ENCODE measurements around the gene IQCK.

The IQCK gene

DNA sequence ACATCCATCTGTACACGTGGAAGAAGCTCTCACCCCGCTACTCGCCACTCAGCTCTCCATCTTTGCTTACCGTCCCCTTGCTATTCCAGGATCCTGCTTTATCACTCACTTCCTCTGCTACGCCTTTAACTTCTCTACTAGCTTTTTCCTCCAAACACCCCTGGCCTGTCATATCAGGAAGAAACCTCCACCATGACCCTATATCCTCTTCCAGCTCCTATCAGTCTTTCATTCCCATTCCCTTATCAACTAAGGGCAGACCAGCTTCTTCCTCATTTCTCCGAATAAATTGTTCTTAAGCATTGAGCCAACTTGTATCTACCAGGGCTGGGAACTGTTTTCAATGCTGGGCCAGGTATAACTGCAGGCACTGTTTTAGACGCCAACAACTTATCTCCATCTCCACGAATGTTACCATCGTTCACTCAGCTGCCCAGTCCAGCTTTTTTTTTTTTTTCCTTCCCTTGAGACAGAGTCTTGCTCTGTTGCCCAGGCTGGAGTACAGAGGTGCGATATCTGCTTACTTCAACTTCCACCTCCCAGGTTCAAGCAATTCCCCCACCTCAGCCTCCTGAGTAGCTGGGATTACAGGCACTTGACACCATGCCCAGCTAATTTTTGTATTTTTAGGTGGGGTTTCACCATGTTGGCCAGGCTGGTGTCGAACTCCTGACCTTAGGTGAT lies 4.3 kb downstream of the IQCK start:
- no peak for DNase-seq

DNA sequence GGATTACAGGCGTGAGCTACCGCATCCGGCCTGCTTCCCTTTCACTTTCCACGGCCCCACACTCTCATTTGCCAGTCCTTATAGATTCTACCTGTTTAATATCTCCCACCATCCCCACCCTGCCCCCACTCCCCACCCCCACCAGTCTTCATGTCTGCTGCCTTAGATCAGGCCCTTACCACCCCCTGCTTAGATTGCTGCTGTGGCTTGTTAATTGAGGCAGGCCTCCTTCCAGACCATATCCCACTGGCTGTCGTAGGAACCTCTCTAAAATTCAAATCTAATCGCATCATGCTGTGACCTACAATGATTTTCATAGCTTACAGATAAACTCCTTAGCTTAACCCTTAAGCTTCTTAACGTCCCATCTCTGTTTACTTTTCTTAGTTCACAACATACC lies 4.9 kb downstream of the IQCK start:
- no peak for DNase-seq

DNA sequence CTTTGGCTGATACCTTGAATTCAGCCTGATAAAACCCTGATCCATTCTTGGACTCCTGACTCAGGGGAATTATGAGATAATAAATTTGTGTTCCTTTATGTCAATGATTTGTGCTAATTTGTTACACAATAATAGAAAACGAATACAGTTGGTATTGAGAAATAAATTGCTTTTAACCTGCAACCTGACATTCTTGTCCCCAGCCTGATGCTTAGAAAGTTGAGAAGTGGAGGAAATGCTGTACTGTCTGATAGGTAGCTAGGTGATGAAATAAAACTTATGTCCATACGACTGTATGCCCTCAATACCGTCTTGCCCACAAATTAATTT lies 10.5 kb downstream of the IQCK start:
- no peak for DNase-seq

DNA sequence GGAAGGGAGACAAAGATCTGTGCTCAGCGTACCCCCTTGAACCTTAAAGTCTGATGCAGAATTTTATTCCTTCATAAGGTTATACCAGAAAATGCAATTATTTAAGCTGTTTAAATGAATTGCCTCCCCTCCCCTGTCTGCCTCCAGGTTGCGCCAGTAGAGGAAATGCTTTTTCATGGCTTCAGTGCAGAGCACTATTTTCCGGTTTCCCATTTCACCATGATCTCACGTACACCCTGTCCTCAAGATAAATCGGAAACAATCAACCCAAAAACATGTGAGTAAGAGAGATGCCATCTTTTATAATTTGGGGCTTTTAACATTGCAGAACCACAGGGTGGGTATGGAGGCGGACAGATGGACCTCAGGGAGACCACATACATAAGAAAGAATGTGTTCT lies 15.5 kb downstream of the IQCK start:
- DNase-seq: no peak

DNA sequence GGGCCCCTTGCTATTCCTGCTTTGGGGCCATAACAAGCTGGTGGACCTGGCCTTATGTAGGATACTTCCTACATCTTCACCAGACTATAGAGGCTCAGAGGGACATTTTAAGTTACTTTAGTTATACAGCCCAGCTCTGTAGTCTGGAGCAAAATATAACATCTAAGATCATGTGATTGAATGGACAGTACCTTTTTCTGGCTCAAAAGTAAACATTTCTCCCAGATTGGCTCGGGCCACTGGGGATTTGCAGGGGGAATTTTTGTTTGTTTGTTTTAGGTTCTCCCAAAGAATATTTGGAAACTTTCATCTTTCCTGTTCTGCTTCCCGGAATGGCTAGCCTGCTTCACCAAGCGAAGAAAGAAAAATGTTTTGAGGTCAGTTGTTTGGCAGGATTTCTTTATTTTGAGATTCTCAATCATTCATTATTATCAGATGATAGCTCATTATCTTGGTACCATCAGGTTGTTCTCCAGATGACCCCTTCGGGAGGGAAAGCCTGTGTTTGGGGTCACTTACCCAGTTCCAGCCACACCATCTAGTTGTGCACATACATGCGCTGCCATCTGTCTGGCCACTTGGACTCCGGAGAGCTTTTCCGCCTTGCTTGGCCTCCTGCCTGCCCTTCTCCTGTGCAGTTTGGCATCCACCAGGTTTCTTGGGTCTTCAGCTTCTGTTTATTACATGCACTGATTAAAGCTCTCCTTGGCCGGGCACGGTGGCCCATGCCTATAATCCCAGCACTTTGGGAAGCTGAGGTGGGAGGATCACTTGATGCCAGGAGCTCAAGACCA lies 17.2 kb downstream of the IQCK start:
- DNase-seq: no peak

DNA sequence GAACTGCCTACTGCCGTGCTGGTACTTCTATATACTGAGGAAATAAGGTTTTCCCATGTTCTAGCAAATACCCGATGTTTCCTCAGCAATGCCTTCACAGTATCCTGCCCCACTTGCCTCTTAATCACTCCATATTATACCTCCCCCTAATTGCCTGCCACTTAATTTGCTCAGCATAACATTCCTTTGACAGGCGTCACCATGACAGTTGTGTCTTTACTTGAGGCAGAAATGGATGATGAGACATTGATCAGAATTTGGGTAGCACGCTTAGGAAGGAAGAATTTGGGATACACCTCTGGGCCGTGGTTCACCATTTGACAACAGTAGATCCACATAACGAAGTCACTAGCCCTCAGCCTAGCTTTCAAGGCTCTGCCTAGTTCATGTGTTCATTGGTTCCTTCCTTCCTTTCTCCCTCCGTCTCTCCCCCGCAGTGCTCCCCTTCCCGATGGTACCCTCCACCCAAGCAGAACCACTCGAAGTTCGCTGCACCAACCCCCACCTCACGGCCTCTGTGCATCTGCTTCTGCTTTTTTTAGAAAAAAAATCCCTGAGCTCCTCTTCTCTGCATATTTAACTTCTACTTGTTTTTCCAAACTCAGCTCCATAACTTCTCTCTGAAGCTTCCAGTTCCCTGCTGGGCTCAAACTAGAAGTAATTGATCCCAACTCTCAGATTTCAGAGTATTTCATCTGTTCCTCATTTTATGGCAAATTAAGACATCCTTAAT lies 19.4 kb downstream of the IQCK start:
- DNase-seq: peak; percentile 34

DNA sequence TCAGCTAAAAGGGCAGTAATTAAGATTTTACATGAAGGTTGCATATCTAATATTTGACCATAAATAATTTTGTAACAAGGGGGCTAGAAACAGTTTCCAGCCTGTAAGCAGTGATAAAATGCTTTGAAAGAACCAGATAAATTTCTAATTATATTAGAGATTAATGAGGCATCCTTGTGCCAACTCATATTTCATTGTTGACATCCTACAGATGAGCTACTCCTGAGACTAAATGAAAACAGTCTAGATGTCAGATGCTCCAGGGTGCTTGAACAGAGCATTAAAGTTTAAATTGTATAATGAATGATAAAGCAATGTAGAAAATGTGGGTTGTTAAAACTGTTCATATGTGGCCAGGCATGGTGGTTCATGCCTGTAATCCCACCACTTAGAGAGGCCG lies 23.3 kb downstream of the IQCK start:
- DNase-seq: no peak

DNA sequence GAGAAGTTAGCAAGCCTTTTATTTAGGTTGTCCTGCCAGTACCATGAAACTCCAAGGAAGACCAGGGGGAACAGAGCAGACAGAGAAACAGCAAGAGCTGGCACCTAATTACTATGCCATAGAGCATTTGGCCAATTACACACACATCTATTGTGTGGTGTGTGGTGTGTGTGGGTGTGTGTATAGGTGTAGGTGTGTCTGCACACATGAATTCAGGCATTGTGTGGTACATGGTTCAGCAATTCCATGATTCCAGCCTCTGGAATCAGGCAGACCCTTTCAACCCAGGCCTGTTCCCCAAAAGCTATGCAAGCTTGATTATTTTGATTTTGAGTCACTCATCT lies 25.7 kb downstream of the IQCK start:
- DNase-seq: no peak

DNA sequence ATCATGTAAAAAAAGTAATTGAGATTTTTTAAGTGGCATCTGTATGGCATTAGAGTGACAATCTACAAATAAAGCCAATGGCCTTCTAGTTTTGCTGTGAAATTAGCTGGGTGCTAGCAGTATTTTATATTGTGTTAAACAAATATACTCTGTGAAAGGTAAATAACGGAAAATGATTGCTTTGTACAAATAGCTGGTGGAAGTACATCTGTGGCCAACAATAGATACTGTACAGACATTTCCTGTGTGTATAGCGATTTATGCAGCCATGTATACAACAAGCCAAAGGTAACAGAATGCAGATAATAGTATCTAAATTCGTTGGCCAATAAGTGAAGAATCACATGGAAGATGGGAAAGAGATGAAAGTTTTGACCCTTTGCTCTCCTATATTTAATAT lies 26.6 kb downstream of the IQCK start:
- no peak for DNase-seq

DNA sequence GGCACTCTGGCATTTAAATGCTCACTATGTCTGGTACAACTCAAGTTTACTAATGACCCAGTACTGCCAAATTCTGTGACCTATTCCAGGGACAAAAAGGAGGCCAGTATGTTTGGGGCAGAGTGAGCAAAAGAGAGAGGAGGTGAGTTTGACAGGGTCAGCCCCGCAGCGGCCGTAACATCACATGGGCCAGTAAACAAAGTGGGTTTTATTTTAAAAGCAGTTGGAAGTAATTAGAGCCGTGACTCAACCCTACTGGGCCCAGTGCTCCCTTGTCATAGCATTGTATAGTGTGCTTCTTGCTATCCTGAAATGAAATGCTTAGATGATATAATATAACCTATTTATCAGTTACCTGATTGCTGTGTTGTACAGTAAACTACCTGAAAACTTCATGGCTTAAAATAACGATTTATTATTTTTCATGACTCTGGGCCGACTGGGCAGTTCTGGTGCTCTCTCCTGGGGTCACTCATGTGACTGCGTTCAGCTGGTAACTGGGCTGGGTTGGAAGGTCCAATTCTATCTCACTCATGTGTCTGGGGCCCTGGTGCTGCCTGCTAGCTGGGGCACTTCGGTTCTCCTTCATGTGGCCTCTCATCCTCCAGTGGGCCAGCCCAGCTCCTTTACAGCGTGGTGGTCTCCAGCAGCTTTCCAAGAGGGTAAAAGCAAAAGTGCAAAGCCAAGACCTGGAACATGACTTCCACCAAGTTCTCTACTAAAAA lies 27.4 kb downstream of the IQCK start:
- DNase-seq: no peak

DNA sequence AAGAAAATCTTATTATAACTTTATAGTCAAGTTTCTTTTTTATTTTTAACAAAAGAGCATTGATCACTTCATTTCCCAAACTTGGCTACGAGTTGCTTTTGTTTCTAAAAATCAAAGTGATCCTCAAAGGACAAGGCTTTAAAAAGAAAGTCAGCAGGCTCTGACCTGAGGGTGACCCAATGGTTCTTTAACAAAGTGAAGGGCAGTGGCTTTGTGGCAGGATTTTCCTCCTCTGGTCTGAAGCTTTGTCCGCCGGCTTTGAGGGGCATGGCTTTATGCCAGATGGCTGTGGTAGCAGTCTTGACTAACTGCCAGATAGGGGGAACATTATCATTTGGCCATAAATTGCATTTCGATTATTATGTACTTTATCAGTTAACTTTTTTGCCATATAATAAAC lies 28.5 kb downstream of the IQCK start:
- DNase-seq: no peak

DNA sequence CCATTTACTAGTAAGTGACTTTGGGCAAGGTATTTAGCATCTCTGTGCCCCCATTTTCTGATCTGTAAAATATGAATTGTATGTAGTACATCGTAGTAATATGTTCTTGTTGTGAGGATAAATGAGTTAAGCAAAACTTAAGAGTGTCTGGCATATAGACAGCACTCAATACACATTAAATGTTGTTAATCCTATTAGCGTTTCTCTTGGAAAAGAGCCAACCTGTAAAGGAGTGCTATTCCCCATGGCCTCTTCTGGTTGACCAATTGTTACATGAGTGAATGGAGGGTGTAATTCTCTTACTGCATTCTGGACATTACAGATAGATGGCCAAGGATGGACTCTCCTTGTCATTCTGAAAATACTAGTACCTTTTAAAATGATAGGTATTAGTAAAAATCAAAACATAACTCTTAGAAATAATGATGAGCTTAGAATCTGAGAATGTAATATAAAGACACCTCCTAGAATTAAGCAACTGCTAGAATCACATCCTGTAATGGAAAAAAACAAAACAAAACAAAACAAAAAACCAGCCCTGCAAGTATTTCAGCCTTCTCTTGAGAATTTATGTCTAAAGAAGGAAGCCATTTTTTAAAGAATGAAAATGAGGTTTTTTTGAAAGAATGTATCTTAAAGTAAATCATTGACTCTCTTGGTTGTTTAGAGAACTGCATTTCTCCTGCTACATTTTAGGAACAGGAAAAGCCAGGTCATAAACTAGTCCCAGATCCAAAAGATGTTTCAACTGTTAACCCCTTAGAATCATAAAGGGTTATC lies 30.5 kb downstream of the IQCK start:
- DNase-seq: no peak

DNA sequence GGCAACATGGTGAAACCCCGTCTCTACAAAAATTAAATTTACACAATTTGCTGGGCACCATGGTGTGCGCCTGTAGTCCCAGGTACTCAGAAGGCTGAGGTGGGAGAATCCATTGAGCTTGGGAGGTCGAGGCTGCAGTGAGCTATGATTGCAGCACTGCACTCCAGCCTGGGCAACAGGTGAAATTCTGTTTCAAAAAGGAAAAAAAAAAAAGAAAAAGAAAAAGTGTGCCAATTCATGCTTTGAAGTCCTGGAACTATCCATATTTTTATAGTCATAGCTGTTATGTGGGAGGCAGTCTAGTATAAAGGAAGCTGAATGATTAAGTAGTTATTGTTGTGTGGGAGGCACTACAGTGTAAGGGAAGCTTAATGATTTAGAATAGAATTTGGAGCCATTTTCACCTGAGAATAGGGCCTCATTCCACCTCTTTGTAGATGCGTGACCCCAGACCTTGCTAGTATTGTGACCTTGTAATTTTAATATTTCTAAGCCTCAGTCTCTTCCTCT lies 31.6 kb downstream of the IQCK start:
- DNase-seq: no peak

DNA sequence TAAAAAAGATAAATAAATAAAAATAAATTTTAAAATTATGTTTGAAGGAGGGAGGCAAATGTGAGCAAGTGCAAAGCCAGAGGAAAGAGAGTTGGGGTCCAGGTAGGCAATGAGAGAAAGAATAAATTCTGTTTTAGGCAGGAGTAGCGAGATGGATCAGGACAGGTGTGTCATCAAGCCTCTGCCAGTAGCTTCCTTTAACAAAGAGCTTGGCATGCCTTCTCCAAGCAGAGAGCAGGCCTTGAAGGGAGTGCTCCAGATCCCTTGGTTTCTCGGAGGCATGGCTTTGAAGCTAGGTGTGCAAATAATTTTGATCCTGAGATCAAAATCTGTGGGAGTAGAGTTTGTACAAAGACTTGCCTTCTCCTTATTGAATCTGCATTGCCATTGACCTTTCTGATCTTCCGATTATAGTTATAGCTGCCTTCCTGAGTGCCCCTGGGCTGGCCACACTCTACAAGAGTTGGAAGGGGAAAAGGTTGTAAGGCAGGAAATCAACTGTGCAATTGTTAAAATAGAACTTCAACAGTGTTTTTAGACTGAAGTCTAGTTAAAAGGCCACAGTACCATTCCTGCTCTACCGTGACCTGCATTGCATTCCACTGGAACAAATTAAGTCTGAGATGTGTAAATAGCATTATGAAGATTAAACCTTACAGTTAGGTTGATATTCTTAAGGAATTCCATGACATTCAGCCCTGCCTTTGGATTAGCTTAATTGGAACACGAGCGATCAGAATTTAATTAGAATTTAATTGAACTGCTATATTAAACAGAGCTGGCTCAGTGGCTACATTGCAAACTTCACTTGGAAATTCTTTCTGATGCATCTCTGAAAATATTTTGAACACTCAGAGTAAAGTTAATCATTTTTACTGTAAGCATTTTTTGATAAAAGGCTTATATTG lies 33.7 kb downstream of the IQCK start:
- DNase-seq: no peak

DNA sequence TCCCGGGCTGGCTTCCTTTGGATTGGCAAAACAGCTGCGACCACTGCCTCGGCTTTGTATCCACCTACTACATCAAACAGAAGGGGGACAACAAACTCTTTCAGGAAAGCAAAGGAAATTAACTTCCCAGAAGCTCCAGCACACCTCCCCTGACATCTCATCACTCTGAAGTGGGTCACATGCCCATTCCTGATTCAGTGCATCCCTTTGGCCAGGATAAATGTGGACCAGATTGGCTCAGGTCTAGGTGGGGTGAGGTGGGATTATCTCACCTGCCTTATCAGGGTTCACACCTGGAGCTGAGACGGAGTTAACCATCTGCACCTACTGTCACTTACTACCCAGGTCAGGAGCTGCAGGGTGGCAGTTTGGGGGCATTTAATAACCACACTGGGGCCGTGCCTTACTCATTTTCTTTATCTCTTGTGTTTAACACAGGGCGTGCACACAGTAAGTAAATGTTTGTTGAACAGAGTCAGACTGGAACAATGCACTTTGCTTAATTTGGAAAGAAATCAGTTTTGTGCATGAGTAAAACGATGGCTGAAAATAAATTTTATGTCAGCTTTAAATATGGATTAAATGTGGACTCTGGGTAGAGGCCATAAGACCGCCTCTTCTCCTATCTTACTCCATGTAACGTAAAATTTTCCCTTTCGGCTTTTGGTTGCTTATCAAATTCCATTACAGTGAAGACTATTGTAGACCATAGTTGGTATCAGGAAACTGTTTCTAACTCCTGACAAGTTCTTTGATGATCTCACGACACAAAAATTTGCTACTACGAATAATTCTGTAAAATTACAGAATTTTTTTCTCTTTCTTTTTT lies 36.0 kb downstream of the IQCK start:
- peak; percentile 35 for DNase-seq

DNA sequence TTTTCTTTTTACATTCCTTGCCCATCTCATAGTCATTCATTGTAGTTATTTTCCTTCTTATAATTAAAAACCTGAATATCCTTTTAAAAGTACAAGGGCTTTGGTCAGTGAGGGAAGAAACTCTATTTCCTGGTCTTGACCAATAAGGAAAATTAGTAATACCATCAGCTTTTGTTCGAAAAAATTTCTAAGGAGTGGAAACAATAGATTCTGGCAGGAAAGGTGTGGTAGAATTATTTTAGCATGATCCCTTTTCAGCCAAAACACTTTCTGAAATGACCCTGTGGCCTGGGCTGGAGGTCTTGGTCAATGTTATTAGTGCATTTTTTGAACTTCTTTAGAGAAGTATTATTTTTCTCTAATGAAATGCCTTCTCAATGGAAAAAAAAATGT lies 36.6 kb downstream of the IQCK start:
- DNase-seq: no peak

DNA sequence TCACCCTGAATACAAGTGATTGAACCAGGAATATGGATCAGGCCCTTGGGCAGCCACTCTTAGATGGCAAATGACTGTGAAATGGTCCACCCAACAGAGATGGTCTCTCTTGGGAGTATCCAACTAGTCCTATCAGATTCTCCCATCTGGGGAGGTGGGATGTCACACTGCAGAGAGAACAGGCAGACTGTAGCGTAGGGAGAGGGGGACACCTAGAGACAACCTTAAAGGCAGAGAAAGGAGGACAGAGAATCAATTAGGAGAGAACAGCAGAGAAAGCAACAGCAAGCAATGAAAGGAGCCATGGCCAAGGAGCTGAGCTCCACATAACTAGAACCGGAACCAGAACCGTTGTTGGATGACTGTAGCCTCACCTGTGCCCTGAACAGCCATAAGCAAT lies 37.2 kb downstream of the IQCK start:
- DNase-seq: no peak

DNA sequence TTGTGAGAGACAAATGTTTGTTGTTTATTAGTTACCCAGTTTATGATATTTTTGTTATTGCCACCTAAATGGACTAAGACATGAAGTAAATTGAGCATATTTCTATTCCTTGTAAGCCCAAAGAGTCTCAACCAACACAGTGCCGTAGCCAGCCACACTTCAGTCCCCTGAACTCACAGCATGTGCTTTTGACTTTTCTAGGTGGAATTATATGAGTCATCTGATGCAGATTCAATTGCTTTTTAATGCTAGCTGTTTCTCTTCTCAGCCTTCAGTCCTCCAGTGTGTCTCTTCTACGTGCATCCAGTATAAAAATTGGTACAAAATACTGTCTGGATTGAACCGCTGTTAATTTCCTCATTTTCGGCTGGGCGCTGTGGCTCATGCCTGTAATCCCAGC lies 39.0 kb downstream of the IQCK start:
- peak; percentile 19 for DNase-seq

DNA sequence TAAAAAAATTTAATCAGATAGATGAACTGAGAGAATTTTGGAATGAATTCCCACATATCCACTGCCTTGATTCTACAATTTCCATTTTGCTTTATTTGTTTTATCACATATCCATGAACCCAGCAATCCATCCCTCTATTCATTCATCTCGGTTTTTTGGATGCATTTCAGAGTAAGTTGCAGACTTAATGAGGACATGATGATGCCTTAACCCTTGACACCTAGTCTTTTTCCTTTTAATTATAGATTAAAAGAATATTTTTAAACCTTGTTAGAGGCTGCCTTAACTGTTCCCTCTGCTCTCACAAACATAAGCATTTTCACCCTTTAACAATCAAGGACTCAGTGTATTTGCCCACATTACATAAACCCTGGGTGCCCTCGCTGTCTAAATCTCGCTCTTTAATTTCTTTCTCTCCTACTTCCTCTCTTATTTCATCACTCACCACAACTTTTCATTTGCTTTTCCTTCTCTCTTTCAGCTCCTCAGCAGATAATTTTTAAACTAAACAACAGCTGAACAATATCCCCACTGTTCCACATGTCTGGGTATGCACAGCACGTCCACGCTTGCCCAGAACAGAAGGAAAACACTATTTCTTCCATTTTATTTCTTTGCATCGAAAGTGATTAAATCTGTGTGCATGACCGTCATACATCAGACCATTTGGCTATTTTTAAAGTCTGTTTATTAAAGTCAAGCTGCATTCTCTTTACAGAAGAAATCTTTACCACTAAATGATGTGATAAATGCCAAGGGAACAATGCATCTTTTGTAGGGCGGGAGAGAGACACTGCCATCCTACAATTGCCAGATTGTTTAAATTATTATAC lies 39.9 kb downstream of the IQCK start:
- DNase-seq: no peak
